H1 (cell line): ENCODE results near the gene CCSER2. TPM values are rescaled to one million over a fixed set of nuclear protein-coding genes. Genes with fewer than 3 reads are reported as not detected.

Experiments used
- BACH1 ChIP-seq: IDR thresholded peaks from 2 replicates; pipeline ENCODE4 v1.6.1; 2012; ENCODE audit warnings: low read length, improper control_type of control experiment
- HDAC2 ChIP-seq, 2 experiments: fragments of 300-600 bp in 1 of 2; sonication (generic) in 1 of 2; IDR thresholded peaks; 2 replicates each; pipeline ENCODE4 v1.6.1; 2011 to 2012; ENCODE audit warnings: low read depth in 2 of 2, low read length in 2 of 2, mild to moderate bottlenecking in 2 of 2, moderate library complexity in 2 of 2, borderline replicate concordance in 1 of 2, inconsistent platforms in 1 of 2
- POLR2A ChIP-seq, 2 experiments: IDR thresholded peaks; 1 replicate in 1 of 2; 2 replicates in 1 of 2; pipeline ENCODE4 v1.6.1; 2011; ENCODE audit warnings: low read depth in 2 of 2, low read length in 2 of 2, mild to moderate bottlenecking in 2 of 2; ENCODE audit errors: control extremely low read depth in 1 of 2
- polyA plus RNA-seq, 7 experiments: library from polyadenylated mRNA; depleted of rRNA in 3 of 7; stranded (reverse) in 5 of 7; unstranded in 2 of 7; fragments of >200 nt in 5 of 7; fragments of 200-250 nt in 2 of 7; gene quantifications; 1 replicate in 5 of 7; 2 replicates in 1 of 7; 4 replicates in 1 of 7; pipeline versions ENCODE4 v1.2.1 to v1.2.3, GENCODE V29; 2011 to 2013; ENCODE audit warnings: missing spikeins in 2 of 7, mixed read lengths in 2 of 7
- total RNA-seq: library from RNA; stranded (reverse); fragmentation: NEBNext Ultra II Directional; extraction: Animal tissue kit (Norgen Biotek cat#: 25700); gene quantifications from 2 replicates; pipeline ENCODE4 v1.2.1, GENCODE V29; 2021

CCSER2 gene
- total and polyA plus RNA-seq, 2 of the 8 experiments (the other 6 are each of a cell fraction or from before 2014, with no cell fraction given) = 6.9 to 30.5 TPM

GRCh38 chr10:84484541-84484940 lies 156.2 kb downstream of the CCSER2 start (continued):
- TF ChIP-seq BACH1 = no peak
- no peak for TF ChIP-seq POLR2A (IDR thresholded peaks at IDR 0.05; ENCODE audit: control extremely low read depth in 1 of 2, low read depth in 2 of 2, low read length in 2 of 2)
- no peak for TF ChIP-seq HDAC2 (IDR thresholded peaks at IDR 0.05; ENCODE audit: borderline replicate concordance in 1 of 2, low read depth in 2 of 2, low read length in 2 of 2)
